ENCODE results near the gene HNF4A.
"Not testable (repeated sequence)": the region's sequence is repeated elsewhere in the genome, so short reads cannot be mapped to it uniquely, and the experiment has no call there.

HNF4A gene

GRCh38 chr20:44345147-44345546, 10.4 kb upstream of the HNF4A start:
- no peak for DNase-seq

GRCh38 chr20:44345941-44346340, 9.6 kb upstream of the HNF4A start:
- not testable (repeated sequence) for DNase-seq

- no peak for DNase-seq
Measured at GRCh38 chr20:44348168-44348659, 7.3 kb upstream of the HNF4A start.

- no peak for DNase-seq
Measured at GRCh38 chr20:44349349-44349748, 6.2 kb upstream of the HNF4A start.

- no peak for DNase-seq
Measured at GRCh38 chr20:44350567-44350966, 4.9 kb upstream of the HNF4A start.

GRCh38 chr20:44354979-44355497, 461 bp upstream of the HNF4A start:
- no peak for DNase-seq

- no peak for DNase-seq
Measured at GRCh38 chr20:44356353-44356723, 839 bp downstream of the HNF4A start.

- no peak for DNase-seq
Measured at GRCh38 chr20:44357020-44357419, 1.5 kb downstream of the HNF4A start.

GRCh38 chr20:44357555-44358125, 2.1 kb downstream of the HNF4A start:
- DNase-seq, result no peak

- no peak for DNase-seq
Measured at GRCh38 chr20:44358776-44359175, 3.3 kb downstream of the HNF4A start.

GRCh38 chr20:44360221-44360620, 4.7 kb downstream of the HNF4A start:
- DNase-seq, result no peak

GRCh38 chr20:44361021-44361420, 5.5 kb downstream of the HNF4A start:
- DNase-seq, result no peak

GRCh38 chr20:44362466-44362940, 7.0 kb downstream of the HNF4A start:
- no peak for DNase-seq

GRCh38 chr20:44364068-44364467, 8.6 kb downstream of the HNF4A start:
- DNase-seq, result no peak

- DNase-seq, result no peak
Measured at GRCh38 chr20:44364780-44365179, 9.3 kb downstream of the HNF4A start.

- DNase-seq, result no peak
Measured at GRCh38 chr20:44367746-44368145, 12.2 kb downstream of the HNF4A start.

GRCh38 chr20:44370639-44371218, 15.2 kb downstream of the HNF4A start:
- DNase-seq, result no peak

GRCh38 chr20:44382641-44383040, 27.1 kb downstream of the HNF4A start:
- DNase-seq, result no peak

GRCh38 chr20:44384423-44385027, 29.0 kb downstream of the HNF4A start:
- DNase-seq, result peak in 36 of 51 donors; percentile 1 to 78 (median 40)

GRCh38 chr20:44388466-44389023, 33.0 kb downstream of the HNF4A start:
- DNase-seq, result peak in 23 of 51 donors; percentile 3 to 33 (median 13)

- DNase-seq, result no peak
Measured at GRCh38 chr20:44389871-44390270, 34.4 kb downstream of the HNF4A start.

GRCh38 chr20:44390280-44390679, 34.8 kb downstream of the HNF4A start:
- DNase-seq, result no peak

Data from hypothalamus (tissue), 51 donors.